Measurements from ENCODE around the gene C12orf75.

C12orf75 gene

GRCh38 chr12:105348142-105348541 lies 17.7 kb downstream of the C12orf75 start:
- no peak for DNase-seq
- Histone ChIP-seq H3K9me3 (ENCODE audit: severe bottlenecking) (no peaks in the 10 kb centered on the region), H3K36me3 (no peaks in the 10 kb centered on the region), H3K4me3 (ENCODE audit: low read depth, low read length) (no peak overlapping the region), H3K27ac (no peak overlapping the region), H3K27me3 (ENCODE audit: insufficient read depth, low read depth, severe bottlenecking) (no peaks in the 10 kb centered on the region)
- TF ChIP-seq, protein P1, sequence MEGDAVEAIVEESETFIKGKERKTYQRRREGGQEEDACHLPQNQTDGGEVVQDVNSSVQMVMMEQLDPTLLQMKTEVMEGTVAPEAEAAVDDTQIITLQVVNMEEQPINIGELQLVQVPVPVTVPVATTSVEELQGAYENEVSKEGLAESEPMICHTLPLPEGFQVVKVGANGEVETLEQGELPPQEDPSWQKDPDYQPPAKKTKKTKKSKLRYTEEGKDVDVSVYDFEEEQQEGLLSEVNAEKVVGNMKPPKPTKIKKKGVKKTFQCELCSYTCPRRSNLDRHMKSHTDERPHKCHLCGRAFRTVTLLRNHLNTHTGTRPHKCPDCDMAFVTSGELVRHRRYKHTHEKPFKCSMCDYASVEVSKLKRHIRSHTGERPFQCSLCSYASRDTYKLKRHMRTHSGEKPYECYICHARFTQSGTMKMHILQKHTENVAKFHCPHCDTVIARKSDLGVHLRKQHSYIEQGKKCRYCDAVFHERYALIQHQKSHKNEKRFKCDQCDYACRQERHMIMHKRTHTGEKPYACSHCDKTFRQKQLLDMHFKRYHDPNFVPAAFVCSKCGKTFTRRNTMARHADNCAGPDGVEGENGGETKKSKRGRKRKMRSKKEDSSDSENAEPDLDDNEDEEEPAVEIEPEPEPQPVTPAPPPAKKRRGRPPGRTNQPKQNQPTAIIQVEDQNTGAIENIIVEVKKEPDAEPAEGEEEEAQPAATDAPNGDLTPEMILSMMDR (IDR thresholded peaks at IDR 0.05; ENCODE audit: low read depth, low read length), result no peak

DNA sequence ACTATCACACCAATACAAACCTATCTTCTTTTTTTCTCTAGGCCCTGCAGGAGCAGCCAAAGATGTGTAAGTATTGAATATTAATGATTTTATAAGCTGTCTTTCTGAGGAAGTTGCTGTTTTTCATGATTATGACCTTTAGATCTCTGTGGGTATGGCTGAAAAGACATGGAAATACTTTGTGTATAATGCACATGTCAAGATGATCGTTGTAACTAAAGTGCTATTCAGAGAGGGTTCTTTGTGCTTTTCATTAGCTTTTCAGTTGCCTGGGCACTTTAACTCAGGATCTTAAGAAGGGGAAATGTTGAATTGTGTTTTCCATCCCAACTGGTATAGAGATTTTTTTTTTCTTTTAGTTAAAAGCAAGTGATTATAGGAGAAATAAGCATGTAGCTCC lies 18.1 kb downstream of the C12orf75 start:
- Histone ChIP-seq H3K27me3 (ENCODE audit: insufficient read depth, low read depth, severe bottlenecking) (no peaks in the 10 kb centered on the region), H3K9me3 (ENCODE audit: severe bottlenecking) (no peaks in the 10 kb centered on the region), H3K36me3 (no peaks in the 10 kb centered on the region), H3K4me3 (ENCODE audit: low read depth, low read length) (no peak overlapping the region), H3K27ac (no peak overlapping the region)
- TF ChIP-seq, protein P1 (IDR thresholded peaks at IDR 0.05; ENCODE audit: low read depth, low read length), result no peak
- no peak for DNase-seq

DNA sequence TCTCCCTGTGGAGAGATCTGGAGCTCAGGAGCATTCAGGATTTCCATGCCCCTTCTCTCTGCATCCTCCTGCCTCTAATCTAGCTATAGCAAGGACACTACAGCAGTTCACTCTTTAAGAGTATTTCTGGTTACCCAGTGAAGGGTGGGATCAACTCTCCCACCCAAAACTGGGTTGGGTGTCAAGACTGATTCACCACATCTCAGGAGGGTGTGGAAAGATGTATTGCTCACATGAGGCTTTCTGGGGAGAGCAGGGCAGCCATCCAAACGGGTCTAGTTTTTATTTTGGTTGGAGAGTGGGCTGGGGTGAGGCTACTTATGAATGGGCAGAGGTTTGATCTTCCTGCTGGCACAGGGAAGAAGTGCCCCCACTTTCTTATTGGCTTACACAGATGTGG lies 18.6 kb downstream of the C12orf75 start:
- no peak for DNase-seq
- no peaks in the 10 kb centered on the region for H3K27me3 ChIP-seq (ENCODE audit: insufficient read depth, low read depth, severe bottlenecking)
- H3K27ac ChIP-seq, result no peak overlapping the region
- TF ChIP-seq, protein P1 (IDR thresholded peaks at IDR 0.05; ENCODE audit: low read depth, low read length), result no peak
- H3K9me3 ChIP-seq (ENCODE audit: severe bottlenecking), result no peaks in the 10 kb centered on the region
- no peaks in the 10 kb centered on the region for H3K36me3 ChIP-seq
- no peak overlapping the region for H3K4me3 ChIP-seq (ENCODE audit: low read depth, low read length)

DNA sequence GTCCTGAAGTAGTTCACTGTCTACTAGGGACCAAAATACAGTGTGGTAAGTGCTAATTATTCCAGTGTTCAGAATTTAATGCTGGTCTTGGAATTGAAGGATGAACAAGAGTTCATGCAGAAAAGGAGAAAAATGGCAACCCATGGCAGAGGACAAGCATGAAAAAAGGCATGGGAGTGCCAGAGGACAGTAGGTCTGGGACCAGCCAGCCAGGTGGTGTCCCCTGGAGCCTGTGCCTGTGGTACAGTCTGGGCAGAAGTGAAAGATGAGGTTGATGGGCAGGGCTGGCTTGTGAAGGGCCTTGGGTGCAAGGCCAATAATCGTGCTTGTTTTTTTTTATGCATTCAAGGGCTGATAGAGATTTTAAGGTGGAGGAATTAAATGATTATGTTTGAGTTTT lies 21.0 kb downstream of the C12orf75 start:
- Histone ChIP-seq H3K4me3 (ENCODE audit: low read depth, low read length) (no peak overlapping the region), H3K27me3 (ENCODE audit: insufficient read depth, low read depth, severe bottlenecking) (no peaks in the 10 kb centered on the region), H3K36me3 (no peaks in the 10 kb centered on the region), H3K9me3 (ENCODE audit: severe bottlenecking) (no peaks in the 10 kb centered on the region), H3K27ac (no peak overlapping the region)
- no peak for DNase-seq
- TF ChIP-seq, protein P1 (IDR thresholded peaks at IDR 0.05; ENCODE audit: low read depth, low read length), result no peak

DNA sequence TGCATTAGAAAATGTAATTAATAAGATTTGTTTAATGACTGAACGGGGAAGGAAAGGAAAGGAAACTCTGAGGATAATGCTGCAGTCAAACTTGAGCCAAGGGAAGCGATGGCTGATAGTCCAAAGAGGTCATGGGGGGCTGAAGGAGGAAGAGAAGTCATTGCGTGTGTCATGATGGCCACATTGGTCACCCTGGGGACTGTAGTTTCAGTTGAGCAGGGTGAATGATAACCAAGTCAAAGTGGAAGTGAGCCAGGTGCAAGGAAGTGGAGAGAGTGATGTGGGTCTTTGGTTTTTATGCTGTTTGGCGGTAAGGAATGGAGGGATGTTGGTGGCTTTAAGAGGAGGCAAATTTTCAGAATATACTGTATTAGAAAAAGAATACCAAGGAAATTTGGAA lies 21.6 kb downstream of the C12orf75 start:
- Histone ChIP-seq H3K36me3 (no peaks in the 10 kb centered on the region), H3K27ac (no peak overlapping the region), H3K4me3 (ENCODE audit: low read depth, low read length) (no peak overlapping the region), H3K9me3 (ENCODE audit: severe bottlenecking) (no peaks in the 10 kb centered on the region), H3K27me3 (ENCODE audit: insufficient read depth, low read depth, severe bottlenecking) (no peaks in the 10 kb centered on the region)
- DNase-seq, result no peak
- TF ChIP-seq, protein P1 (IDR thresholded peaks at IDR 0.05; ENCODE audit: low read depth, low read length), result no peak

DNA sequence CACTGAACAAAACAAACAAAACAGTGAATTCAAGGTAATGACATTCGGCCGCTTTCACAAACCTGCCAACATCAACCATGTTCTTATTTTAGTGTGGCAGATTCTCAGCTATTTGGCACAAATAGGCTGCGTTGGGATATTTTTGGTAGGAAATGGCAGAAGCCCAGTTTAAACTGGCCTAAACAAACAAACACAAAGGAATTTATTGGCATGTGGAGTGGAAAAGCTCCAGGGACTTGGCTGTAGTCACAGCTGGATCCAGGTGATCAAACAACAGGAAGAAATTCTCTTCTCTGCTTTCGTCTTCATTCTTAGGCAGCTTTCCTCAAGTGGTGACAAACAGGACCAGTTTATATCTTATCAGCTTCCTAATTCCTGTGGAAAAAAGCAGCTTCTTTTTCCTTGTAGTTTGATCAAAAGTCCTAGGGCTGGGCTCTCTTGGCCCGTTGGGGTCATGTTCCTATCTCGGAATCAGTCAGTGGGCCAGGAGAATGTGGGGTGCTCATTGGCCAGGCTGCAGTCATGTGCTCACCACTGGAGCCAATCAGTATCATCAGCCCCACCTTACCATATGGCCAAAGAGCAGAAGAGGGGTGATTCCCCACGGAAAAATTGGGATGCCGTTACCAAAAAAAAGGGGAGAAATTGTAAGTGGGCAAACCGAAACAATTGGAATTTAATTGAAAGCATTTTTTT lies 22.6 kb downstream of the C12orf75 start:
- Histone ChIP-seq H3K27me3 (ENCODE audit: insufficient read depth, low read depth, severe bottlenecking) (no peaks in the 10 kb centered on the region), H3K27ac (no peak overlapping the region), H3K9me3 (ENCODE audit: severe bottlenecking) (no peaks in the 10 kb centered on the region), H3K4me3 (ENCODE audit: low read depth, low read length) (no peak overlapping the region), H3K36me3 (no peaks in the 10 kb centered on the region)
- DNase-seq, result no peak
- TF ChIP-seq, protein P1 (IDR thresholded peaks at IDR 0.05; ENCODE audit: low read depth, low read length), result no peak
